NCI-H526 (cell line): ENCODE results near the gene CCNQ.

Source experiments
- DNase-seq, 2 experiments: peaks; one replicate each; lab custom pipeline; 2025; lab: John Stamatoyannopoulos, UW

Gene CCNQ

GRCh38 chrX:153576239-153576870 lies 22.6 kb downstream of the CCNQ start:
- DNase-seq: no peak

- no peak for DNase-seq
These were observed 25.0 kb downstream of the CCNQ start for GRCh38 chrX:153573984-153574383.

- no peak for DNase-seq
These were observed 26.3 kb downstream of the CCNQ start for GRCh38 chrX:153572601-153573000.

- no peak for DNase-seq
These were observed 27.4 kb downstream of the CCNQ start for GRCh38 chrX:153571534-153571908.

GRCh38 chrX:153569475-153569874 lies 29.5 kb downstream of the CCNQ start:
- no peak for DNase-seq

GRCh38 chrX:153568451-153569011 lies 30.4 kb downstream of the CCNQ start:
- no peak for DNase-seq

GRCh38 chrX:153565996-153566580 lies 32.9 kb downstream of the CCNQ start:
- no peak for DNase-seq

- DNase-seq: peak in 1 of 2 experiments; percentile 18
These were observed 34.8 kb downstream of the CCNQ start for GRCh38 chrX:153564047-153564606.

GRCh38 chrX:153562546-153562945 lies 36.4 kb downstream of the CCNQ start:
- no peak for DNase-seq

- DNase-seq: no peak
These were observed 37.6 kb downstream of the CCNQ start for GRCh38 chrX:153561337-153561736.

- DNase-seq: no peak
These were observed 38.5 kb downstream of the CCNQ start for GRCh38 chrX:153560466-153560865.

GRCh38 chrX:153560000-153560399 lies 38.9 kb downstream of the CCNQ start:
- no peak for DNase-seq

- DNase-seq: no peak
These were observed 41.2 kb downstream of the CCNQ start for GRCh38 chrX:153557618-153558355.

- no peak for DNase-seq
These were observed 42.2 kb downstream of the CCNQ start for GRCh38 chrX:153556767-153557166.

GRCh38 chrX:153554519-153555167 lies 44.3 kb downstream of the CCNQ start:
- peak; percentile 28 to 59 for DNase-seq

- DNase-seq: no peak
These were observed 47.8 kb downstream of the CCNQ start for GRCh38 chrX:153551135-153551534.

GRCh38 chrX:153549807-153550206 lies 49.1 kb downstream of the CCNQ start:
- DNase-seq: no peak

GRCh38 chrX:153549231-153549630 lies 49.7 kb downstream of the CCNQ start:
- DNase-seq: no peak

GRCh38 chrX:153547195-153547594 lies 51.7 kb downstream of the CCNQ start:
- DNase-seq: no peak

GRCh38 chrX:153546386-153546785 lies 52.6 kb downstream of the CCNQ start:
- no peak for DNase-seq

GRCh38 chrX:153544727-153545126 lies 54.2 kb downstream of the CCNQ start:
- DNase-seq: no peak

GRCh38 chrX:153539979-153540358 lies 59.0 kb downstream of the CCNQ start:
- DNase-seq: no peak
